HG03575 (cell line): Measurements from ENCODE around the gene RHOT2.

Source experiments
- ATAC-seq: cut with Tn5 transposase; IDR thresholded peaks from one replicate; pipeline ENCODE4 v1.9.1; 2021; ENCODE audit not compliant: unreplicated experiment, insufficient number of reproducible peaks, low FRiP score; ENCODE audit errors: extremely low read depth

RHOT2 gene

GRCh38 chr16:645852-646678 lies 21.9 kb upstream of the RHOT2 start:
- ATAC-seq = no peak

- no peak for ATAC-seq
Observed at GRCh38 chr16:646679-647172, 21.2 kb upstream of the RHOT2 start.

DNA sequence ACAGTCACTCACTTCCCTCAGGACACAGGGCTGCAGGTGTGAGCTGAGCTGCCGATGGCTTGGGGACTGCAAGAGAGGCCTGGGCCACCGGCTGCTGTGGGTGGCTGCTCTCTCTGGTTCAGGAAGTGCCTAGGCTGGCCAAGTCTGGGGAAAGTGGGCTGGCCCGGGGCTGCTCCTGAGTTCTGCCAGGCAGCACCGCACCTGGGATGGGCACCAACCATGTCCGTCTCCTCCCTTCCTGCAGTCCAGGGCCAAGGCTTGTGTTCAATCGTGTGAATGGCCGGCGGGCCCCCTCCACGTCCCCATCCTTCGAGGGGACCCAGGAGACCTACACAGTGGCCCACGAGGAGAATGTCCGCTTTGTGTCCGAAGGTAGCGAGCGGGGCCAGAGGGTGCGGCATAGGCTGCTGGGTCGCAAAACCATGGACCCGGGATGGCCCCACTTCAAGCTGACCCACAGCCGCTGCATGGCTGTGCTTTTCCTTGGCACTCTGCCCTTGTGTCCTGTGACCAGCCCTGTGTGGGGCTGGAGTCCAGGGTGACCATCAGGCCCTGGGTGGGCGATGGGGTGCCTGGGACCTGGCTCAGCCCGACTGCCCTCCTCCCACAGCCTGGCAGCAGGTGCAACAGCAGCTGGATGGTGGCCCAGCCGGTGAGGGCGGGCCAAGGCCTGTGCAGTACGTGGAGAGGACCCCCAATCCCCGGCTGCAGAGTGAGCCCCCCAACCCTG lies 20.6 kb upstream of the RHOT2 start:
- no peak for ATAC-seq

- ATAC-seq = no peak
Observed at GRCh38 chr16:648071-648780, 19.7 kb upstream of the RHOT2 start.

DNA sequence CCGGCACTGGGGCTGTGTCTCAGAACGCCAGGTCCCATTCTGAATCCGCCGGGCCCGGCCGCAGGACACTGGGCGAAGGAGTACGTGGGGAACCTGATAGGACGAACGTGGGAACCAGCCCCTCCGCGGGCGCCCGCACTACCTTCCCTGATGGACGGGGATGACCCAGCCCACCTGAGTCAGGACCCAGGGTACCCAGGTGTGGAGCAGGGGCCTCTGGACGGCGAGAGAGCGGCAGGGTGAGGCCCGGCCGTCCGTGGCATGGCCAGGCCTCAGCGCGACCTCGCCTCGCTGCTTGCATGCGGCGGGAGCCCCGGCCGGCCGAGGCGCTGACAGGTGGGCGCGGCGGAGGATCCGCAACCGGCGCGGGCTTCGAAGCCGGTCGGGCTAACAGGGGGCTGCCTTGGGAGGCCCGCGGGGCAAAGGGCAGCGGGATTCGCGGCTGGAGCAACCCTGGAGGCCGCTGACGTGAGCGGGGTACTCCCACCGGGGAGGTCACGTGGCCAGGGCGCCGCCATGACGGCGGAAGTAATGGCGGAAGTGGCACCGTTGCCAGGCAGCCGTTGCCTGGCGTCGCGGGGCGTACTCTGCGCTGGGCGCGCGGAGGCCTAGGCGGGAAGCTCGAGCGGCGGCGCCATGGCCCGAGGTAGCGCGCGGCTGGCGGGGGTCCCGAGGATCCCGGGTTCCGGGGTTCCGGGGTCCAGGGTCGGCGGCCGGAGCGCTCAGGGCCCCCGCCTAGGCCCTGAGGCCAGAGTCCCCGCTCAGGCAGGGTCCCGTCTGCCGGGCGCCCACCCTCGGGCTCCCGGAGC lies 18.9 kb upstream of the RHOT2 start, which contains the start of gene WDR90:
TSS of gene WDR90 (plus strand) at position 585 of the 809 bp plus-strand sequence. CDS start at position 637, 52 bp downstream.
- ATAC-seq = no peak

- ATAC-seq = no peak
Observed at GRCh38 chr16:649631-650030, 18.3 kb upstream of the RHOT2 start.

DNA sequence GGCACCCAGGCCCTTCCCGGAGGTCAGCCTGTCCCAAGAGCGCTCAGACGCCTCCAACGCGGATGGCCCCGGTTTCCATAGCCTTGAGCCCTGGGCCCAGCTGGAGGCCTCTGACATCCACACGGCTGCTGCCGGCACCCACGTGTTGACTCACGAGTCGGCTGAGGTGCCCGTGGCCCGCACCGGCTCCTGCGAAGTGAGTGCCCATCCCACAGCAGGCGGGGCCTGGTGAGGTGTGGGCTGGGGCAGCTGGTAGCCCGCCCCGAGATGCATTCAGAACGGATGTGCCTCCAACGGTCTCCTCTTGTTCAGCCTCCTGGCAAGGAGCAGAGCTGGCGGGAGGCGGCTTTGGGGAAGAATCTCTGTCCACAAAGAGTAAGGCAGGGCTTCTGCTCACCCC lies 16.1 kb upstream of the RHOT2 start:
- no peak for ATAC-seq

DNA sequence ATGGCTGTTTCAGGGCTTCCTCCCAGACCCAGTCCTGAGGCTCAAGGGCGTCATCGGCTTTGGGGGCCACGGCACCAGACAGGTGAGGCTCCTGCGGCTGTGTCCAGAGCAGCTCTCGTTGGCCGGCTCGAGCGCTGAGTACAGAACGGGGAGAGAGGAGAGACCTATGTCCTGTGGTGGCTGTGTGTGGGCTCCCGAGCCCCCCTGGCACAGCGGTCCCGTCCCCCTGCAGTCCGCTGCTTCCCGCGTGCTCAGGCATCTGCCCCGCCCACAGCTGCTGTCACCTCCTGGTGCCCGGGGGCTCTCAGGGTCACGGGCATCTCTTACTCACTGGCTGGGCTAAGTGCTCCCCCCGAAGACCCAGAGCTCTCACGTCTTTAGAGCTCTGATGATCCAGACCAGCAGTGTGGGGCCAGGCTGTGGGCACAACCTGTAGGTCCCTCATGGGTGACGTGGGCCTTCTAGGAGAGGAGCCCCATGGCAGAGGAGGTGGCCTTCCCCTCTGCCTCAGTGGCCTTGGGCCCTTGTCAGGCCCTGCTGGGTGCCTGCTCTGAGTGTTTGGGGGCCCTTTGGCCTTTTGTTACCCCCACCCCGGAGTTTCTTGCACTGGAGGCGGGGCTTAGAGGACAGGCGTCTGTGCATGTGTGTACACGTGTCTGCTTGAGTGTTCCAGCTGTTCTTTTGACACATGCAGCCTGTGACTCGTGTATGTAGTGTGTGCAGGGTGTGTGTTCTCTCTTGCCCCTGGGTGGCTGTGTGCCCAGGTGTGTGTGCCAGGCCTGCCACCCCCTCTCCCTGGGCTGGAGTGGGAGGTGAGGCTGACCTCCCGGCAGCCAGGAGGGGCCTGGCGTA lies 15.3 kb upstream of the RHOT2 start:
- ATAC-seq = no peak

- no peak for ATAC-seq
Observed at GRCh38 chr16:654034-654433, 13.9 kb upstream of the RHOT2 start.

GRCh38 chr16:657487-657886 lies 10.4 kb upstream of the RHOT2 start:
- no peak for ATAC-seq

DNA sequence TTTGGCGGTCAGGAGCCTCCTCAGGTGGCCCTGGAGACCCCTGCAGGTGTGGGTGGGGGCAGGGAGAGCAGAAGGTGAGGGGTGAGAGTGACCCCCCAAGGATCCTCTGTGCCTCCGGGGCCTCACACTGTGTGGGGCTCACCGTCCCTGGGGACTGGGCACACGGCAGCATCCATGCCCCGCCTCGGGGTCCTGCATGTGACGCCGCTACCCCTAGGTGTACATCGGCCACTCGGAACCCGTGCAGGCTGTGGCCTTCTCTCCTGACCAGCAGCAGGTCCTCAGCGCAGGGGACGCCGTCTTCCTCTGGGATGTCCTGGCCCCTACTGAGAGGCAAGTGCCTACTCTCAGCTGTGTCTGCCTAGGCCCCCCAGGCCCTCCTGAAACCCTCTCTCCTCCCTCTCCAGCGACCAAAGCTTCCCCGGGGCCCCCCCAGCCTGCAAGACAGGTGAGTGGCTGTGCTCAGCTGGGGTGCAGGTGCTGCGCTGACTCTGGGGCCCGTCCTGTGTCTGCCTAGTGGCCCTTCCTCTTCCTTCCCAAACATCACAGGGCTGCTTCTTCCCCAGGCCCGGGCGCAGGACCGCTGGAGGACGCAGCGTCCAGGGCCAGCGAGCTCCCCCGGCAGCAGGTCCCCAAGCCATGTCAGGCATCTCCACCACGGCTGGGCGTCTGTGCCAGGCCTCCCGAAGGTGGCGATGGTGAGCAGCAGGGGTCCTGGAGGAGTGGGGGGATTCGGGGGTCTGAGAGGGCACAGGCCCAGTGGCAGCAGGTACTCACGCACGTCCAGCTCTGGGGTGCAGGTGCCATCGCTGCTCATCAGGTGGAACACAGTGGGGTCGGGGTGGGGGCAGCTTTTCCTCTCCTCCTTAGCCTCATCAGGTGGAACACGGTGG lies 9.0 kb upstream of the RHOT2 start:
- no peak for ATAC-seq

DNA sequence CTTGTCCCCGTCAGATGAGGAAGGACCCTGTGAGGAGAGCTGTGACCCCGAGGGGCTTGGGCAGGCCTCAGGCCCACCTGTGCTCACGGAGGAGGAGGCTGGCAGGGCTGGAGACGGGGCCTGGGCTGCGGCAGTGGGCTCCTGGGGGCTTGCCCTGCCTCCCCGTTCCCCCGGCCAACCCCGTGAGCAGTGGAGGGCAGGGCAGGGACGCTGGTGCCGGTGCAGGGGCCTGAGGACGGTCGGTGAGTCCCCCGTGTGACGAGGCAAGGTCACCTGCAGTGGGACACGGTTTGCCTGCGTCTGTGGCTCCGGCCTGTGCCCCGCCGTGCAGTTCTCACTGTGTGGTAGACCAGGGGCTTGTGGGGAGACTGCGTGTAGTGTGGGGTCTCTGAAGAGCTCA lies 8.3 kb upstream of the RHOT2 start:
- ATAC-seq = no peak

DNA sequence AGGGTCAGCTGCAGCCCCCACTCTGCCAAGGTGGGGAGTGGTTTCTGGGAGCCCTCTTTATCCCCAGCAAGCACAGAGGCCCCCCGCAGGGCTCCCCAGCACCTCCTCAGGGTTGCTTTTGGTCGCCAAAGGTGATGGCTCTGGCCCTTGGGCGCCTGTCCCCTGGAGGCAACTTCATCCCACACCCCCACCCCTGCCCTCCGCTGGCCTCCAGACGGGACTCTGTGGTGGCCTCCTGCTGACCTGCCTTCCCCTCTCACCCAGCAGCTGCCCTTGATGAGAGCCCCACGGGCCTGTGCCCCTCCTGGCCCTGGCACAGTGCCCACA lies 7.8 kb upstream of the RHOT2 start:
- ATAC-seq = no peak

DNA sequence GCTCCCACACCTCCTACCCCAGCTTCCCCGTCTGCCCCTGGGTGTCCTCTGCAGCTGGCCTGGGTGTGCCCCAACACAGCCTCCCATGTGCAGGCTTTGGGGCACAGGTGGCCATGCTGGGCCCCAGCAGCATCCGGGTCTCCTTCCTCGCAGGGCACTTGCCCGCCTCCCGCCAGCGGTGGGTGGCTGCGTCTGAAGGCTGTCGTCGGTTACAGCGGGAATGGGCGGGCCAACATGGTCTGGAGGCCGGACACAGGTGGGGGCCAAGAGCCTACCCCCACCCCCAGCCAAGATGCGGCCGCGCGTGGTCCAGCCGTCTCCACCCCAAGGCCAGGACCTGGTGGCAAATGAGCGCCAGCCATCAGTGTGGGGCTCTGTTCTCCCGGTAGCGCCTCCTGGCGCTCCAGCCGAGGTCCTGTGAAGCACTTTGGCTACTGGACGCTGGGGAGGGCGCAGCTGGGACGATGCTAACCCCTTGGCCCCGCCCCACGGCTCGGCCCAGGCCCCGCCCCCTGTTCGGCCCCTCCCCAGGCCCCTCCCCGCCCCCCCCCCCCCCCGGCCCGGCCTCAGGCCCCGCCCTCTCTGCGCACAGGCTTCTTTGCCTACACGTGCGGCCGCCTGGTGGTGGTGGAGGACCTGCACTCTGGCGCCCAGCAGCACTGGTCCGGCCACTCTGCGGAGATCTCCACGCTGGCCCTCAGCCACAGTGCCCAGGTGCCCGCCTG lies 7.3 kb upstream of the RHOT2 start:
- no peak for ATAC-seq

DNA sequence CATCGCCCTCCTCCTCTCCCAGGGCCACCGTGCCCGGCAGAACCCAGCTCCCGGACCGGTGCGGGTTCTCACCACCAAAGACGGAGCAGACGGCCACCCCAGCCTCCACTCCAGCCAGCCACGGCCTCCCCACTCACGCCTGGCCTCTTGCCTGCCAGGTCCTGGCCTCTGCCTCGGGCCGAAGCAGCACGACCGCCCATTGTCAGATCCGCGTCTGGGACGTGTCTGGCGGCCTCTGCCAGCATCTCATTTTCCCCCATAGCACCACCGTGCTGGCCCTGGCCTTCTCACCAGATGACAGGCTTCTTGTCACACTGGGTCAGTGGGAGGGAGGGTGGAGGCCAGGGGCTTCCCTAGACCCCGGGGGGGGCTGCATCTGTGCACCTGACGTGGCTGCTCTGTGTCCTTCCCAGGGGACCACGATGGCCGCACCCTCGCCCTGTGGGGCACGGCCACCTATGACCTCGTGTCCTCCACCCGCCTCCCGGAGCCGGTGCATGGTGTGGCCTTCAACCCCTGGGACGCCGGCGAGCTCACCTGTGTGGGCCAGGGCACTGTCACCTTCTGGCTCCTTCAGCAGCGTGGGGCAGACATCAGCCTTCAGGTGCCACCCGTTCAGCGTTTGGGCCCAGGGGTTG lies 6.6 kb upstream of the RHOT2 start:
- ATAC-seq = no peak

DNA sequence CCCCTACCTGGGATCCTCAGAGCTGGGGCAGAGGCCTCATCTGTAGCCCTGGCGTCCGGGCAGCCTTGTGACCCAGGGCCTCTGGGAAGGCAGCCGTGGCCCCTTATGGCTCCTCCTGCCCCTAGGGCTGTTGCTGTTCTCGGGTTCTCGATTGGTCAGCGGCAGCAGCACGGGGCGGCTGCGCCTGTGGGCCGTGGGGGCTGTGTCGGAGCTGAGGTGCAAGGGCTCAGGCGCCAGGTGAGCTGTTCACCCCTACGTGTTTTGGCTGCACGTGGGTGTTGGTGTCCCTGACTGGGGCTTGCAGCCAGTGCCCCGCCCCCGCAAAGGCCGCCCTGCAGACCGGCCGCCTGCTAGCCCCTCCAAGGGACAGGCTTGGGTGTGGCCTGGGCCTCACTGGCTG lies 5.8 kb upstream of the RHOT2 start:
- no peak for ATAC-seq
